ENCODE results near the gene GRIK3. TPM values are rescaled to one million over a fixed set of nuclear protein-coding genes. Genes with fewer than 3 reads are reported as not detected.

The GRIK3 gene
- total RNA-seq, 1 experiment from 2014 or later, result 0.17 TPM

DNA sequence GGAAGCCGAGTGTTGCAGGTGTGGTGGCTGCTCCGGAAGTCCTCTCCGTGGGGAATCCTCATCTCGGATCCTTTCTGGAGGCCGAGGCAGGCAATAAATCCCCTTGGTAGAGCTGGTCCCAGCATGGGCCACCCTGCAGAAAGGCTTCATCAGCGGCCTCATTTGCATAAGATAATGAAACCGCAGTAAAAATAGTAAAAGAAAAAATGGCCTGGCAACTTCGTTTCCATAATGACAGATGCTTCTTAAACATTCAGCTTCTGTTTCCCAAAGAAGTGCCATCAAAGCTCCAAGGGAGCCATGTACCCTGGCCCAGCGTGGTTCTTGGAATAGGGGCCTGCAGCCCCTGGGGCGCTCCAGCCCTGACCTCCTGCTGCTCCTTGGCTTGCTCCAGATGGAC, 244.1 kb downstream of the GRIK3 start:
- DNase-seq (ENCODE audit: low read depth), result no peak

DNA sequence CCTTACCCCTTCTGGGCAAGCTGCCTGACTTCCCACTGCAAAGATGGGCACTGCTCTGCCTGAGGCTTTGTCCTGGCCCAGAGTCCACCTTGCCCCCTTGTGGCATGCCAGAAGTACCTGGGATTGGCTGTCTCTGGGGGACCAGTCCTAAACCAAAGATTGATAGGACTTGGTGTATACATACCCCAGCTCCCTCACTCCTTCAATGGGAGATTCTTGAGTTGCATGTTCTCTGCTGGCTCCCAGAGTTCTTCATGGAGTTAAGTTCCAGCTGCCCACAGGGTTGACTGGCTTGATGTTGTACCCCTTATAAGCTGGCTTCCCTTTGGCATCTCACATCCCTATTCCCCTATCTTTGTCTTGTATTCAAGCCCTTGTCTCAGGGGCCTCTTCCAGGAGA, 244.8 kb downstream of the GRIK3 start:
- no peak for DNase-seq (ENCODE audit: low read depth)

DNA sequence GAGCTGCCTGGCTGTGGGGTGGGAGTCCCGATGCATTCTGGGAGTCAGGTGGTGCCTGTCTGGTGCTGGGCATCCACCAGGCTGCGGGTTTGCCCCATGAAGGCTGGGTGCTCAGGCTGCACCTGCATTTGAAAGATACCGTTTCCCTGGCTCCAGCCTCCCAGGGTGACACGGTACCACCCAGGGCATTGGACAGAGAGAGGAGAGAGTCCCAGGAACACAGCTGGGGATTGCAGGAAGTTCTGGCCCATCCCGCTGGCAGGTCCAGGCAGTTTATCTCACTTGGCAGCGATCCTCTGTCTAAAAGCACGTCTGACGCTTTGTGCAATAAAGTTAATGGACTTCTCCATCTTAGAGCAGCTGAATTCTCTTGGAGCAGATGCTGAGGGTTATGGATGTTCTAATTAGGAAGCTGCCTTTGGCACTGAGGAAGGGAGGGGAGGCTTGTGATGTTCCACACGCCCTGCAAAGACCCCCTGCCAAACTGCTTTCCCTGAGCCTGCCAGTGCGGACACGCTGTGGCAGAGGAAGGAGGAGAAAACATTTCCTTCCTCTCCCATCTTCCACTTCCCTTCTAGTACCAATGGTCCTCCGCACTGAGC, 246.9 kb downstream of the GRIK3 start:
- DNase-seq (ENCODE audit: low read depth), result no peak

DNA sequence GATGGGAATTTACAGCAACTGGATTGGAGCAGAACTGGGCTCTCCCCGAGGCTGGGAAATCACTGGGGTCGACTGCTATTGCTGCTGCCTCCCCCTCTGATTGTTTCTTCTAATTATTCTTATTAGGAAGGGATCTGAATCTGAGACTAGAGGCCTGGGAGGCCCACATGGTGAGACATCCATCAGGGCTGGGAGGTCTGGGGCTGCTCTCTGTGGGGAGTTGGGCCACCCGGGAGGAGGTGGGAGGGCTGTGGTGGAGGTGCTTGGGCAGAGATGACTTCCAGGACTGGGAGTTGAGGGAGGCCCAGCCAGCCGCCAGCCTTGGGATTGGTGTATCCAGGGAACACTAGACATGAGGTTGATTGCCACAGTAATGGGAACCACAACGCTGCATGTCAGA, 247.9 kb downstream of the GRIK3 start:
- no peak for DNase-seq (ENCODE audit: low read depth)

DNA sequence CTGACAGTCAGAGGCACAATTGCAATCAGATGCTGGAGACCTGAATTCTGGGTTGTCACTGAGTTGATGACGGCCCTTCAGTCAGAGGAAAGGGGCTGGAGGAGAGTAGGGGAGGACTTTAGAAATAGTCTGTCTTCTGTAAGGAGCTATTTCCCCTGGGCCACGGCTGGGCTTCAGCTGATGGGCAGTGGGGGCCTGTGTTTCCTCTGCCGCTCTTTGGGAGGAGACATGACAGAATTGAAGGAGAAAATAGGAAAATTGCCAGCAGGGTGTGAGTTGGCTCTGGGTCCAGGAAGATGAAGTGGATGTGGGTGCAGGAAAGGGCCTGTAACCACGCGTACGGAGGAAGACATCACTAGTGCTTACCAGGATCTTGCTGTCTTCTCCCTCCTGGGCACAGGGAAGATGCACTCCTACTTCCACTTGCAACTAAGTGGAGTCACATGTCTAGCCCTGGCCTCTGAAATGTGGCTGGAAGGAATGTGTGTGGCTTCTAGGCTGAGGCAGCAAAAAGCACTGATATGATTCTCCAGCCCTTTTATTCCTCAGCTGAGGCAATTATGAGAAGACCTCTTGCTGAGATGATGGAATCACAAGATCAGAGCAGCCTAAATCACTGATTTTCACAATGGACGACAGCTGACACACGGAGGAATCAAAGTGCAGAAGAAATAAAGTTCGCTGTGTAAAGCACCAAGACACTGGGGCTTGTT, 250.0 kb downstream of the GRIK3 start:
- DNase-seq (ENCODE audit: low read depth), result no peak

DNA sequence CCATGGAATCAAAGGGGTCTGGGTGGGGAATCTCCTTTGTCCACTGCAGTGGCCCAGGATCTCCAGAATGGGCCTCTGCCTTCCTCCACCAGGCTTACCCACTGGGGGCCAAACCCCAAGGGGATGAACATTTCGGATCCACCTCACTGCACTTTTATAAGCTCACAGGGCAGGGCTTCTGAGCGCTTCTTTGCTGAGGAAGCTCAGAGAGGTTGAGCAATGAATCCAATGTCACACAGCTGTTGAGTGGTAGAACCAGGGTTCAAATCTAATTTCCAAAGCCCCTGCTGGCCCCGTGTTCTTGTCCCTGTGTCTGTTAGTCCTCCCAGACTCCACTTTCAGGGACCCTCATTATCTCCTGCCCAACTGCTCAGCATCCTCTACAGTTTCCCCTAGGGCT, 250.8 kb downstream of the GRIK3 start:
- DNase-seq (ENCODE audit: low read depth), result no peak

DNA sequence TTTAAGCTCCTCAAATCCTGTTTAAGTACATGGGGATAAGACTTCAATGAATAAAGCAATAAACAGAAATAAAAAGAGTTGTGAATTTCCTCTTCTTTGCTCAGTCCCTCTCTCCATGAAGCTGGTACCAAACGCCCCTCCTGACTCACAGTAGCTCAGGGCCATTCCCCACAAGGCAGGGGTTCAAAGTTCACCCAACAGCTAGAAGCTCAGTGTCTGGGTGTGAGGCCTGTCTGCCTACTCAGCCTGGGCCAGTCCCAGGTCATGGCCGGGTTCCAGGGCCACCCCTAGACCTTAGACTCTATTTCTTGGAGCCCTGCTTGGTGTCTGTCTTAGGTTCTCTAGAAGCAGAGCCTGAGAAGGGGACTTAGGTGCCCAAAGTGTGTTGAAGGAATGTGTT, 251.5 kb downstream of the GRIK3 start:
- no peak for DNase-seq (ENCODE audit: low read depth)

DNA sequence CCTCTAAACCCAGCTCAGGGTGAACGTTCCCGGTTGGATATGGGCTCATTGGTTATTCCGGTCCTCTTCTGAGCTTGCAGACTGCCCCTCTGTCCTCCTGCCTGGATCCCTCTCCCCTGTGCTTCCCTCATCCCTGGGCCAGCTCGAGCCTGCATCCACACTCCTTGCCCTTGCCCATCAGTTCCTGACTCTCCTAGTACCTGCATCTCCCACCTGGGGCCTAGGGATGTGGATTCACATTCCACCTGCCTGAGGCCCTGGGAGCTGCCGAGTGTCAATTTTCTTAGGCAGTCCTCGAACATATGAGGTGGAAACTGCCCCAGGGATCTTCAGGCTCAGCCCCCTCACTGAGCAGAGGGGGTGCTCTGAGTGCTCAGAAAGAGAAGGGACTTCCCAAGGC, 252.2 kb downstream of the GRIK3 start:
- no peak for DNase-seq (ENCODE audit: low read depth)

DNA sequence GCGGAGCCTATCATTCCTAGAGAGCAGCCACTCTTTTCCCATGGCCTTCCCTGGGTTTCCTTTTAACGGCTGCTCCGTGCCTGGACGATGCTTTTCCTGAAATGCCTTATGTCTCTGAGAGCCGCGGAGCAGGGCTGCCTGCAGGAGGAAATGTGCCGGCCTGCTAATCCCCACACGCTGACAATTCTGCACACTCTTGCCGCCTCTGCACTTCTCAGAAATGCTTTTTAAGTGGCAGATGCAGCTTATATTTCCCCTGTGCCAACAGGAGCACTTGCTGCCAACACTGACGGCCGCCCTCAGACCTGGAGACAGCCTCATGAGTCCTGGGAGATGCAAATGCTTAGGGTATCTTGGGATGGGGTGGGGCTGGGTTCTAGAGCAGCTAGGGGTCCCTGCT, 253.2 kb downstream of the GRIK3 start:
- DNase-seq (ENCODE audit: low read depth), result no peak

DNA sequence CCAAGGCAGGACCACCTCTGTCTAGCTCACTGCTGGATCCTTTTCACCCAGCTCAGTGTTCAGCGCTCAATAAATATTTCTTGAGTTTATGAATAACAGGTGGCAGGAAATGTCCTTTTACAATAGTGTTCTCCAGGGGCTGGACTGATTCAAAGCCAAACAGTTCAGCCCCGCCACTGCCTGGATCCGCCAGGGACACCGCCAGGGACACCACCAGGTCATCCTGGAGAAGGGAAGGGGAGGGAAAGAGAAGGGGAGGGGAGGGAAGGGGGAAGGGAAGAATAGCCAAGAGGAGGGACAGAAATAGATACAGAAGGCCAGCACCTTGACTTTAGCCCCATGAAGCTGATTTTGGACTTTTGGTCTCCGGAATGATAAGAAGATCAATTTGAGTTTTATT, 255.6 kb downstream of the GRIK3 start:
- no peak for DNase-seq (ENCODE audit: low read depth)

DNA sequence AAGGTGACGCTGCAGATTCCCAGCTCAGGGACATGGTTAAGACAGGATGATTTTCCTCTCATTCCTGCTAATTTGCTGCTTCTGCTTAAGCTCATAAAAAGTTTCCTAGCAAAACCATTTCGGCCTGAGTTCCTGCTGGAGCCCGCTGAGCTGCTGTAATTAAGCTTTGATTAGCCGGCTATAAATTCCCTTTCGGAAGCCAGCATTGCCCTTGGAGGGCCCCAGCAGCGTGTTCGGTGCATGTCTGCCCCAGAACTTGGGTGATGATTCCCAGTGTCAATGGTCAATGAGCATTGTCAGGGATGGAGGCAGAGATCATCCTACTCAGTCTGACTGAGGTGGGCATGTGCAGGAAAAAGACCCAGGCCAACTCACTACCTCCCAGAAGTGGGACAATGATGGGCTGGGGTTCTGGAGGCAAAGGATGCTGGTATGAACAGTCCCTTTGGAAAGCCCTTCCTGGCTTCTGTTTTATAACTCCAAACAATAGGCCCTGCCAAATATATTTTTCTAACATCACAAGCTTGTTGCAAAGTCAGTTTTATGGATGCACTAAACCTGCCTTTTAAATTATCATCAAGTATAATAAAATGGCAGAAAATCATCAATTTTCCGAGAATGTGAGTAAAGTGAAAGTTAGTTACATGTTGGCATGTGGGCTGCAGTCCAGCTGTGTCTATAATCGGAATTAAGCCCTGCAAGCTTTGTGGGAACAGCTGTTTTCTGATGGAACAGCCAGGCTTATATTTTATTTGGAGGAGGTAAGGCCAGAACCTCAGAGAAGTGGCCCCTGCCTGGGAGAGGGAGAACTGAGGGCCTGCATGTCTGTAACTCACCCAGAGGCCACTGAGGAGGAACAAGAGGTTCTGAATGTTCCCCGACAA, 257.1 kb downstream of the GRIK3 start:
- DNase-seq (ENCODE audit: low read depth), result no peak

DNA sequence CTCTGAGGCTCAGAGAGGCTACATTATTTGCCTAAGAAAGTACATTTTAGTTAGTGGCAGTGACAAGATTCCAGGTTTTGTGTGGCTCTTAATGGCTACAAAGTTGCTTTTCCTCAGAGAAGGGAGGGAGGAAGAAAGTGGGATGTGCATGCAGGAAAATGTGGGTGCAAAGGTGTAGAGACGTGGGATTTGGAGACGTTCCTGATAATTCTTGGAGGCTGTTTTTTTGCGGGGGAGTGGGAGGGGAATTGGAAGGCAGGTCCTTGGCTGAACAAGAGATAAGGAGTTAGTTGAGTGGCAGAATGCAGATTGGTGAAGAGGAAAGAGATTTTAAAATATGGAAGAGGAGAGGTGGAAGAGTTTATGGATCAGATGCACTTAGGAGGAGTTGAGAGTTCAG, 258.1 kb downstream of the GRIK3 start:
- DNase-seq (ENCODE audit: low read depth), result no peak

DNA sequence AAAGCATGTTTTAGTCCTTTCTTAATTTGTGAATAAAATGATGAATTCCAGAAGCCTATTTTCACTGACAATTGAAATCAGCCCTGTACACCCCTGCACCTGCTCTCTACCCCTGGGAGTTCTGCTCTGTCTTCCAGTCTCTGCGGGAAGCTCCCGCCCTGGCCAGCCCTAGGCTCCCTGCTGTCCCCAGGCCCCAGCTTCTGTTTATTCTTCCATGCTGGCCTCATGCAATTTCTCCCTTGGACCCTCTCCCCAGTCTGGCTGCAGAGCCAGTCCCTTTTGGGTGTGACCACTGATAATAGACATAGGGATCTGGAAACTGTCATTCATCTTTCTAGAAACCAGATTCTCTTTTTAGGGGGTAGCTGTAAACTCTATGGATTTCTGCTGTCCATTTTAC, 258.6 kb downstream of the GRIK3 start:
- no peak for DNase-seq (ENCODE audit: low read depth)

DNA sequence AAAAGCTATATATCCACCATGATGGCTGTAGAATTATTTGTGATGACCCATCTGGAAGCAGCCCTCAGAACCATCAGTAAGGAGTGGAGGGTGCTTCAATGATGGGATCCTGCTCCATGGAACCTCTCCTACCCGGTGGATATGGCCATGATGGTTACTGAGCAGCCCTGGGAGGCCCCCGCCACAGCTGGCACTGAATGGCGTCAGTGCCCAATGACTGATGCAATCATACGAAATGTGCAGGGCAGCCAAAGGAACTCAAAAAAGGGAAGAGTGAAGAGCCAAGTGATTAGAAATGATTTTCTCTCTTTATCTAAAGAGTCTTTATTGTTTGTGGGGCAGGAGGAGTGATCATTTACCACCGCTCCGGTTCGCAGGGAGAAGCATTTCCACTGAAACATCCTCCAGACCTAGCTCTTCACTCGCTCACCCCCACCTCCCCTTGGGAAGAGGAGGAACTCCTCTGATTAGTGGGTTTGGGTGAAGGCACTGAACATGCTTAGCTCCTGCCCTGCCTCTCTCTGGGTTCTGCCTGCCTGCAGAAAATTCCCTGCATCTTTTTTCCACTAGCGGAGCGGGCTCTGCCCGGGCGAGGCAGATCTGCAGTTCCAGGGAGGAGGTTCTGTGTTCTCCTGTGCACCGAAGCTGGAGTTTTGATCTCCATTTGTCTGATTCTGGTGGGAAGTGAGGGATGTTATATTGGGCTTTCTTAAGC, 260.3 kb downstream of the GRIK3 start:
- no peak for DNase-seq (ENCODE audit: low read depth)

DNA sequence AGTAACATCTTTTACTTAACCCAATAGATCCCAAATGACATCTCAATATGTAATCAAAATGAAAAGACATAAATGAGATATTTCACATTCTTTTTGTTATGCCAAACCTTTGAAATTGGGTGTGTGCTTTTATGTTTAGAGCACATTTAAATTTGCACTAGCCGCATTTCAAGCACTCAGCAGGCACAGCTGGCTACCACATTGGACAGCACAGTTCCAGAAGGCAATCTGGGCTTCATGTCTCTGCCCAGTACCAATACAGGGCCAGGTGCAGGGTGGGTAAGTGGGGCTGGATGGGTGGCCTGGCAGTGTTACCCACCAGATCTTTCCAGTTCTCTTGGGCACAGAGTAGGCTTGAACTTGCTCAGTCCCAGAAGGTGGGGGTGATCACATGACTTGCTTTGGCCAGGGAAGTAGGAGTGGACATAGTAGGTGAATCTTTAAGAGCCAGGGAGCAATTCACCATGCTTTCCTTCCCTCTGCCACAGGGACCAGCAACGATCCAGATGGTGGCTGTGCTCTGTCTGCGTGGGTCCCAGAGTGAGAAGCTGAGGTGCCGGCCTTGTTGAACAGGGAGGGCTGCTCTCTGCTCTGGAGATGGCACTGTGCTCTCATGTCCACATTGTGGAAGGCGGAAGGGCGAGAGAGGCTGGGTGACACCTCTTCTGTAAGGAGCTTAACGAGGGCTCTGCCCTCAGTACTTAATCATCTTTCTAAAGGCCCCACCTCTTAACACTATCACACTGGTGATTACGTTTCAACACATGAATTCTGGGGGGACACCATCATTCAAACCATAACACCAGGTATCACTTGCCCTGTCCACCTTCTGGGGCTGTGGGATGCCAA, 261.4 kb downstream of the GRIK3 start:
- no peak for DNase-seq (ENCODE audit: low read depth)

DNA sequence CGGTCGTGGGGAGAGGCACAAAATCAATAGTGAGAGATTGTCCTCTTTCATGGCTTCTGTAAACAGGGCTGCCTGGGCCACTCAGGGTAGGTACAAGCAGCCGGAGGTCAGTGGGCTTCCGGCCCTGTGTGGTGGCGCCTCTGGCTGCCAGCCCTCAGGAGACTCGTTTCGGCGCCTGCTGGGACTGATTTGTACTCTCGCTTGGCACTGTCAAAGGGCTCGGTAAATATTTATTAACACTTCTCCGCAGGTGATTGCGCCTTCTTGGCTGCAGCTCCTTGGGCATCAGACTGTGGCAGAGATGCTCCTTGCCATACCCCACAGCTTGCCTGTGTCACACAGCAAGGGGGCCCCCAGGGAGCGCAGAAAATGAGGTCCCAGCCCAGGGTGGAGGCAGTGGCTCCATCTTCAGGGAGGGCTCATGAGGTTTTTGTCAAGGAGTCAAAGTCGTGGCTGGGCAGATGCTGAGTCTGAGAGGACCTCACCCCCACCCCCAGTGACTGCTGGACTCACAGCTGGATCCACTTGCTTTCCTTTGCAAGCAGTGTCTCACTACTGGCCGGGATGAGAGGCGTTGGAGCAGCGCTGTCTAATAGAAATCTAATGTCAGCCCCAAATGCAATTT, 262.5 kb downstream of the GRIK3 start:
- no peak for DNase-seq (ENCODE audit: low read depth)

DNA sequence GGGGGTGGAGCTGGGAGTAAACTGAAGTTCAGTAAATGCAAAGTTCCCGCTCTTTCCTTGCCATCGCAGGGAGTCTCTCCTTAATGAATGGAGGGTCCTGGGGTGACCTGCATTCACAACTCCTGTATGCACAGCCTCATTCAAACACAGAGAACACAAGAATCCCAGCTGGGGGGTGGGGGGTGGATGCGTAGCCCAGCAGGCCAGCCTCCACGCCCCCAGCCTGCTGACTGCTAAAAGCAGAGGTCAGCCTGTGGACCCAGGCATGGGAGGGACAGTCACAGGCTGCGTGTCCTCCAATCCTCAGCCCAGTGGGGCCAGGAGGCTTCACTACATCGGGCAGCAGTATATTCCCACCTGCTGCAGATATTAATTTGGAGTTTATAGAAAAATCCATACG, 263.1 kb downstream of the GRIK3 start:
- no peak for DNase-seq (ENCODE audit: low read depth)

DNA sequence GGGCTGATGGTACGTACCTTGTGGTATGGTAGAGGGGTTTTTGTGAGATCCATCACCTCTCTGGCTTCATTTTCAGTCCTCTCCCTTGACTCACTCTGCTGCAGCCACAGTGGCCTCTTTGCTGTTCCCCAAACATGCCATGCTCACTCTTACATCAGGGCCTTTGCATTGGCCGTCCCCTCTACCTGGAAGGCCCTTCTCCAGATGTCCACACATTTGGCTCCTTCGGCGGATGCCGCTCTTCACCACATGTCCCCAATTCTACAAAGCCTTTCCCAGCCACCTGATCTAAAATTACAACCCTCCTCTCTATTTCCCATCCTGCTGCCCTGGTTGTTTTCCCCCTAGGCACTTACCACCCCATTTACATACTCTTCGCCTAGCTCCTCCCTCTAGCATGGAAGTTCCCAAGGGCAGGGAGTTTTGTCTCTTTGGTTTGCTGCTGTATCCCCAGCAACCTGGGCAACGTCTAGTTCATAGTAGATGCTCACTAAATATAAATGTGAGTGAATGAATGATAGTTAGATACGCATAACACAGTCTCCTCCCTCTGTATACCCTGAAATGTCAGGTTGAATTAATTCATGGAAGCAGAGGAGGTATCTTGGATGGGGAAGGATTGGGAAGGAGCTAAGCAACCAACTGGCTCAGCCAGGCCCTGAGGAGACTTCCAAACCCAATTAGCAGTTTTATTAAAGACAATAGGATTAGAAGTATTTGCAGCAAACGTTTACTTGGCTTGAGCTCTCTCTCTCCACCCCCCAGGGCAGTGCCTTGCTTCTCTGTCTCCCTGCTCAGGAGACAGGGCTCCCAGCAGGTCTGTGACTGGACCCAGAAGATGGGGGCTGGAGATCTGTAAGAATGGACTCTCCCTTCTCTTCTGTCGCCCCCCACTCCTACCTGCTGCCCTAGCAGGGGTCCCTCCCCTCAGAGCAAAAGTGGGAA, 264.2 kb downstream of the GRIK3 start:
- DNase-seq (ENCODE audit: low read depth), result no peak

DNA sequence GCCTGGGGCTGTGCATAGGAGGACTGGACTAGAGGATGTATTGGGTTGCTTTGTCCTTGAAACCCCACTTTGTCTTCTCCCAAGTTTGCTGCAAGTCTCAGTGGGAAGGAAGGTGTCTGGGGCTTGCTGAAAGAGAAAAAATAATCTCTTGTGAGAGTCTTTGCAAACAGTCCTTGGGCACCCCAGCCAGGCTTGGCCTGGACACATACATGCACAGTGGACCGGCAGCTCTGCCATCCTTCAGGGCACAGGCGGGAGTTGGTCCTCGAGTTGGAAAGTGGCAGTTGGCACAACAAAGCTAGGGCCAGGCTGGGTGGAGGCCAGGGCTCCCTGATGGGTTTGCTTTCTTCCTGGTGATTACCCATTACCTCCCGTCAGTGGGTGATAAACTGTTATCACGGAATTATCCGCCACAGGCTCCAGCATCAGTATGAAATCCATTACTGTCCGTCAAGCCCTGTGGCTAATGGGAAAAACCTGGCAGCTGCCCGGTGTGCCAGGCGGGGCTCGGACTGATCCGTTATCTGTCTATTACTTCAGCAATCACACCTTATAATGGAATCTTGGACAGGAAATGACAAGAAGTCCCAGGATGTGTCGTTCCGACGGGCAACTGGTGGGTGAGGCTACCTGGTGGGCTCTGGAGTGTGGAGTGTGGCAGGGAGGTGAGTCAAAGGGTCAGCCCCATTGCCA, 265.7 kb downstream of the GRIK3 start:
- DNase-seq (ENCODE audit: low read depth), result no peak
